ENCODE measurements around the gene HIVEP3.

HIVEP3 gene

GRCh38 chr1:41503538-41504113 is 415.1 kb downstream of the HIVEP3 start:
- no peak for DNase-seq

- DNase-seq: no peak
These were observed 415.8 kb downstream of the HIVEP3 start for GRCh38 chr1:41502912-41503311.

GRCh38 chr1:41501581-41501980 is 417.1 kb downstream of the HIVEP3 start:
- no peak for DNase-seq

DNA sequence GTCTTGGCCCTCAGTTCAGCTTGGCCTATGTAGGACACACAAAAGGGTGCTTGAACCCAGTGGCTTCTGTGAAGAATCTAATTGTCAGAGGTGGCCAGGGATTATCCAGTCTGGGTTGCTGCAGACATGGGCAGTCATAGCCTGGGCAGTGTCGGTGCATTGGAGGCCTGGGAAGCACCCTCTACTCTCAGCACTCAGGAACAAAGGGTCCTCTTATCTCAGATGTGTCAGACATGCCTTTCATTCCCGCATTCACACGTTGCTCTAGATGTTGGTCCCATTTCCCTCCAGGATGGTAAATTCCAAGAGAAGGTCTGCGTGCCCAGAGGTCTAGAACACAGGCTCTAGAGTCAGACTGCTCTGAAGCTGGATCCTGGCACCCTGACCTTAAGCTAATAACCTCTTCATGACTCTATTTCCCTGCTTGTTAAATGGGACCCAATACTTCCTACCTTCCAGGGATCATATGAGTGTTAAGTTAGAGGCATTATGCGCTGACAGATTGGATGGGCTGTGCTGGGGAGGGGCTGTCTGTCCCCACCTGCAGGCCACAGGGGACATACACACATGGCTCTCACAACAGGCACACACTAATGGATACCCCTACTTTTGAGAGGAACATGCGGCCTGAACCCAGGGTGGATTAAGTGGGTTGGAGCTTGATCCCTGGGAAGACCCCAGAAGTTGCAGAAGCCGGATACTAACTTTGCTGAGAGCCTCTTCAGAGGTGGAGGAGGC is 417.8 kb downstream of the HIVEP3 start:
- DNase-seq: no peak

DNA sequence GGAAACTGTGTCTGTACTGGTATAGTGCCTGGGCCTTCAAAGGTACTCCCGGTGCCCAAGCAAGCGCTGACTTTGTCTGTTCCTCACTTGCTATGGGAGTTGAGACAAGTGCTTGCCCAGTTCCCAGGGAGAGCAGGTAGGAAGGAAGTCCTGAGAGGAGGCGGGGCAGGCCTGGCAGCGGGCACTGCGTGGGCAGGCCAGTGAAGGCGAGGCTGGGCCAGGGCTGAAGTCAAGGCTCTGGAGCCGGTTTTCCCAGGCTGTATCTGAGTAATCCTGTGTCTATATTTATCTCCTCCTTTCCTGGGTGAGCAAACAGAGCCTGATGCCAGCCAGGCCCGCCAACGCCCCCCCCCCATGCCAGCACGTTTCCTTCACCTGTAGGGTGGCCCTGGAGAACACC is 418.3 kb downstream of the HIVEP3 start:
- no peak for DNase-seq

- no peak for DNase-seq
These were observed 419.1 kb downstream of the HIVEP3 start for GRCh38 chr1:41499591-41499990.

GRCh38 chr1:41498804-41499203 is 419.9 kb downstream of the HIVEP3 start:
- no peak for DNase-seq

GRCh38 chr1:41498391-41498790 is 420.3 kb downstream of the HIVEP3 start:
- no peak for DNase-seq

DNA sequence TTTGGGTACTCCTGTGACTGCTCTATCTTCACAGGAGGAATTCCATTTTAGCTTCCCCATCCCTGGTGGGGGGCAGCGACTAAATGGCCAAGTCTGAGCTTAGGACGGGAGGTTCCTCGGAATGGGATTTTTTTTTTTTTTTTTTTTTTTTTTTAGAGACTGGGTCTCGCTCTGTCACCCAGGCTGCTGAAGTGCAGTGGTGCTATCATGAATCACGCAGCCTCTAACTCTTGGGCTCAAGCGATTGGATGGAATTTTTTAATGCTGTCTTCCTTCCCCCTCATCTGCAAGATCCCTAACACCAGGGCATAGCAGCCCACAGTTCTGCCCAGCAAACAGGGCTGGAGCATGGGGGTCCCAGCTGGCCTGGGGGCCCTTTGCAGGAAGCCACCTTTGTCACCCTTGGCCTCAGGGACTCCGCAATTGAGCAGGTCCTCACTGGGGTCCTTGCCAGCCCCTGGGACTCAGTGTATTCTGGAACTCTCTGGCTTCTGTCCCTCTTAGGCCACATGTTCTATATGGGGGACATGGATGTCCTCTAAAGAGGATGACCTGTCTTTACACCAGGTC is 421.2 kb downstream of the HIVEP3 start:
- no peak for DNase-seq

GRCh38 chr1:41497056-41497440 is 421.7 kb downstream of the HIVEP3 start:
- no peak for DNase-seq

GRCh38 chr1:41496080-41497055 is 422.4 kb downstream of the HIVEP3 start:
- DNase-seq: peak; percentile 66 to 80

DNA sequence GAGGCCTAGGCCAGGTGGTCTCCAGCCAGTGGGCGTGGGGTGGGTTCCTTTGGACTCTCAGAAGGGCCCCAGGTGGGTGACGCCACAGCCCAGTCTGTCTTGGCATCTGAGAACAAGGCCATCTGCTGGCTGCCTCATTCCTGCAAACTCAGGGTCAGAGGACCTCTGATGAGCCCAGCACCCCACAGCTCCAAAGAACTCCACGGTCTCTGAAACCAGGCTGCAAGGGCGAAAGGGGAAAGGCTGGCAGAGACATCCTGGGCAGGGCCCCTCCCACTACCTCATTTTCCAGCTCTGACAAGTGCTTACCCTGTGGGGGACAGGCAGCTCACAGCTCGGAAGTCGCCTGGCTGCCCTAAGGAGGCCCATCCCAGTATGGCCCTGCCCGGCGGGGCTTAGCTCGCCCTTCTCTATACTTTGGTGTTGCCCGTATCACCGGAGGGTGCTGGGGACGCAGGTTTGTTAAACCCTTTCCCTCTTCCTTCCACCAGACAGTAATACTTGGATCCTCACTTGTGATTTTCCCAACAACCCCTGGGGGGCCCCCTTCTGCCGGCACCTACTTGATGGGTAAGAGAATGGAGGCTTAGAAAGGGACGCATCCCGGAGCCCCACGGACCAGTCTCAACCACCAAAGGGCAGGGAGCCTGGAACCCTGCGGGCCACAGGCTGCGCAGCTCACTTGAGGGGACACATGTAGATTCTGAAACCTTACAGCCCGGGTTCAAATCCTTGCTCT is 423.3 kb downstream of the HIVEP3 start:
- peak; percentile 40 to 57 for DNase-seq

GRCh38 chr1:41494351-41495209 is 424.1 kb downstream of the HIVEP3 start:
- DNase-seq: no peak

- DNase-seq: no peak
These were observed 424.9 kb downstream of the HIVEP3 start for GRCh38 chr1:41493626-41494350.

DNA sequence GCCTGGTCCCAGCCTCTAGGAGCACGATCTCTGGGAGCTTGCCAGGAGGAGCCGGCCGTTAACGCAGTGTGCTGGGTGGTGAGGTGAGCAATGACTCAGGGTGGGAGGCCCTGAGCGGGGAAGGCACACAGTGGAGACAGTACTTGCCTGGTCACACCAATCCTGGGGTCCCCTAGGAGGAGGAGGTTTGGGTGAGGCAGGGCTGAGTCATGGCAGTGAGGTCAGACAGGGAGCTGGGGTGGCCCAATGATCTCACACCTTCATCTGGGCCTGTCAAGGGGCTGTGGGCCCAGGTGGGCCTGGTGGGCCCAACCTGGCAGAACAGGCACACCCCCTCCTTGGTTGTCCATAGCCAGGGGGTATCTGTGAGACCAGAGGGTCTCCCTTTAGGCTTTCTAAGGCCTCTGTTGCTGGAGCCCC is 425.6 kb downstream of the HIVEP3 start:
- DNase-seq: peak; percentile 50 to 60

DNA sequence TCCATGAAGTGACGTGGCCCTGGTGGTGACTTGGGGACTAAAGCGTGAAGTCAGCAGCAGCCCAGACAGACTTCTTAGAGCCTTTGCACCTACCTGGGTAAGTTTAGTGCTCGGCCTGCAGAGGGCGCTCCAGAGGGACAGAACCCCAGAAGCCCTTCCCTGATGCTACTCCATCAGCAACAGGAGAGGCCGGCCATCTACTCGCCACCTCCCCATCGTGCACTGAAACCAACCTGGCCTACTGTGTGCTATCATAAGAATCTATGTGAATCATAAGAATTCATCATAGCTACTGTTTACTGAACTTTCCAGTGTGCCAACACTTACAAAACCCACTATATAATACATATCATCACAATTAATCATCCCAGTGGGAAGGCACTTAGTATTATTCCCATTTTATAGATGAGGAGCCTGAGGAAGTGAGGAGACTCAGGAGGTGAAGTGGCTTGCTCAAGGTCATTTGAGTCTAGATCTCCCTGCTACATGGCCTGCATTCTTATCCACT is 426.3 kb downstream of the HIVEP3 start:
- peak; percentile 67 to 74 for DNase-seq

DNA sequence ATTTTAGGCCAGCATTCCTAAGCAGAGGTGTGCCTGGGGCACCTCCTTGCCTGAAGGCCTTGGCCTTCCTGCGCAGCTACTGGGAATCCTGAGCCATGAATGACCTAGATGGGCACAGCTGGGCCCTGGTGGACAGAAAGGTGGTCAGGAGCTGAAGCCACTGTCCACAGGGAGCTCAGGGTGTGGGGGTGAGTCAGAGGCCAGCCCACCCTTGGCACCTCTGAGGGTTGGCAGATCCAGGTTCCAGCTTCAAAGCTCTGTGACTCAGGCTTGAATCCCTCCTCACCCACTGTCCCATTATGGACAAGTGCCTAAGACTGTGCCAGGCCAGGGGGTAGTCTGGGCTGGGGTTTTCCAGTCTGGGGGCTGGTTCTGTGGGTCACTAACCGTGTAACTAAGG is 427.8 kb downstream of the HIVEP3 start:
- no peak for DNase-seq

DNA sequence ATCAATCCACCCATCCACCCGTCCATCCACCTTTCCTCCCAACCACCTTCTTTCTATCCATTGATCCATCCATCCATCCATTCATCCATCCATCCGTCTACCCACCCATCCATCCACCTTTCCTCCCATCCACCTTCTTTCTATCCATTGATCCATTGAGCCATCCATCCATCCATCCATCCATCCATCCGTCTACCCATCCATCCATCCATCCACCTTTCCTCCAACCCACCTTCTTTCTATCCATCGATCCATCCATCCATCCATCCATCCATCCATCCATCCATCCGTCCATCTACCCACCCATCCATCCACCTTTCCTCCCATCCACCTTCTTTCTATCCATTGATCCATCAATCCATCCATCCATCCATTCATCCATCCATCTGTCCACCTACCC is 429.2 kb downstream of the HIVEP3 start:
- no peak for DNase-seq

GRCh38 chr1:41488040-41488951 is 430.4 kb downstream of the HIVEP3 start:
- DNase-seq: no peak
